Keratinocyte (primary cell): Measurements from ENCODE around the gene KCNC2.

Experiments
- EZH2 ChIP-seq: IDR thresholded peaks from one replicate; pipeline ENCODE4 v1.6.1; 2012; ENCODE audit warnings: inconsistent platforms, mild to moderate bottlenecking, low read length, moderate library complexity
- TF ChIP-seq, protein P1 (sequence below), 3 experiments: IDR thresholded peaks in 1 of 3; conservative IDR thresholded peaks in 1 of 3; optimal IDR thresholded peaks in 1 of 3; 2 replicates in 2 of 3; 3 replicates in 1 of 3; pipeline versions ENCODE3 to v1.5.1; 2011; ENCODE audit warnings: low read length in 3 of 3, mild to moderate bottlenecking in 3 of 3, moderate library complexity in 2 of 3, control low read depth in 1 of 3, inconsistent platforms in 1 of 3; ENCODE audit not compliant: insufficient read depth in 2 of 3; ENCODE audit errors: extremely low read depth in 1 of 3

DNA sequence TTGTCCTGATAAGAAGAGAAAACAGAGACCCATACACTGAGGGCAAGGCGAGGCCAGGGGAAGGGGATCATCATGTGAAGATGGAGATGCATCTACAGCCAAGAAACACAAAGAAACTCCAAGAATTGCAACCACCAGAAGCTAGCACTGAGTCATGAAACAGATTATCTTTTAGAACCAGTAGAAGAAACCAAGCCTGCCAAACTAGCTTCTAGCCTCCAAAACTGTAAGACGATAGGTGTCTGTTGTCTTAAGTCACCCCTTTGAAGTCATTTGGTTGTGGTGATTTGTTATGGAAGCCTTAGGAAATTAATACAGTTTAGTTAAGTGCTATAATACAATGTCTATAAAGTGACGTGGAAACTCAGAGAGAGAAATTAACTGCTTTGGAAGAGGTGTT lies 15.4 kb downstream of the KCNC2 start:
- TF ChIP-seq, protein P1, sequence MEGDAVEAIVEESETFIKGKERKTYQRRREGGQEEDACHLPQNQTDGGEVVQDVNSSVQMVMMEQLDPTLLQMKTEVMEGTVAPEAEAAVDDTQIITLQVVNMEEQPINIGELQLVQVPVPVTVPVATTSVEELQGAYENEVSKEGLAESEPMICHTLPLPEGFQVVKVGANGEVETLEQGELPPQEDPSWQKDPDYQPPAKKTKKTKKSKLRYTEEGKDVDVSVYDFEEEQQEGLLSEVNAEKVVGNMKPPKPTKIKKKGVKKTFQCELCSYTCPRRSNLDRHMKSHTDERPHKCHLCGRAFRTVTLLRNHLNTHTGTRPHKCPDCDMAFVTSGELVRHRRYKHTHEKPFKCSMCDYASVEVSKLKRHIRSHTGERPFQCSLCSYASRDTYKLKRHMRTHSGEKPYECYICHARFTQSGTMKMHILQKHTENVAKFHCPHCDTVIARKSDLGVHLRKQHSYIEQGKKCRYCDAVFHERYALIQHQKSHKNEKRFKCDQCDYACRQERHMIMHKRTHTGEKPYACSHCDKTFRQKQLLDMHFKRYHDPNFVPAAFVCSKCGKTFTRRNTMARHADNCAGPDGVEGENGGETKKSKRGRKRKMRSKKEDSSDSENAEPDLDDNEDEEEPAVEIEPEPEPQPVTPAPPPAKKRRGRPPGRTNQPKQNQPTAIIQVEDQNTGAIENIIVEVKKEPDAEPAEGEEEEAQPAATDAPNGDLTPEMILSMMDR (optimal IDR thresholded peaks at IDR 0.05 in 1 of 3, IDR thresholded peaks at IDR 0.05 in 1 of 3, conservative IDR thresholded peaks at IDR 0.05 in 1 of 3; ENCODE audit: extremely low read depth in 1 of 3, insufficient read depth in 2 of 3, low read length in 3 of 3): no peak
- no peak for TF ChIP-seq EZH2
